RPMI7951 (cell line): ENCODE data around the gene PDE4DIP. TPM values are rescaled to one million over a fixed set of nuclear protein-coding genes. Genes with fewer than 3 reads are reported as not detected.
"Not testable (repeated sequence)": the region's sequence is repeated elsewhere in the genome, so short reads cannot be mapped to it uniquely, and the experiment has no call there.

Experiments
- DNase-seq: peaks from one replicate; pipeline ENCODE4 v3.0.0-alpha.2; 2012; ENCODE audit warnings: low read depth
- total RNA-seq: library from RNA; depleted of rRNA; stranded (reverse); fragments of >200 nt; shearing (Covaris generic); gene quantifications from 2 replicates; pipeline ENCODE4 v1.2.3, GENCODE V29; 2014

PDE4DIP gene
- total RNA-seq, 1 experiment from 2014 or later = 18.4 TPM

- not testable (repeated sequence) for DNase-seq
Observed at GRCh38 chr1:148874408-148875388, 30.5 kb downstream of the PDE4DIP start.

GRCh38 chr1:148879812-148880416 lies 35.7 kb downstream of the PDE4DIP start:
- DNase-seq = not testable (repeated sequence)

DNA sequence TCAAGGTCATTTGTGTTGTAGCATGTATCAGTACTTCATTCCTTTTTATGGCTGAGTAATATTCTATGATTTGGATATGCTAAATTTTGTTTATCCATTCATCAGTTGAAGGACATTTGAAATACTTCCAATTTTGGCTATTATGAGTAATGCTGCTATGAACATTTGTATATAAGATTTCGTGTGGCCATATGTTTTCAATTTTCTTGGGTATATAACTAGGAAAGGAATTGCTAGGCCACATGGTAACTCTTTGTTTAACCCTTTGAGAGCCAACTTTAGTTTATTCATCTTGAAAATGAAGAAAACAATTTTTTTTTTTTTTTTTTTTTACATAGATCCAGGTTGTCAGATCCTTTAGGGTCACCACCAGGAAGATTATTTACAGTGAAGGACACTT lies 37.0 kb downstream of the PDE4DIP start:
- DNase-seq = not testable (repeated sequence)

DNA sequence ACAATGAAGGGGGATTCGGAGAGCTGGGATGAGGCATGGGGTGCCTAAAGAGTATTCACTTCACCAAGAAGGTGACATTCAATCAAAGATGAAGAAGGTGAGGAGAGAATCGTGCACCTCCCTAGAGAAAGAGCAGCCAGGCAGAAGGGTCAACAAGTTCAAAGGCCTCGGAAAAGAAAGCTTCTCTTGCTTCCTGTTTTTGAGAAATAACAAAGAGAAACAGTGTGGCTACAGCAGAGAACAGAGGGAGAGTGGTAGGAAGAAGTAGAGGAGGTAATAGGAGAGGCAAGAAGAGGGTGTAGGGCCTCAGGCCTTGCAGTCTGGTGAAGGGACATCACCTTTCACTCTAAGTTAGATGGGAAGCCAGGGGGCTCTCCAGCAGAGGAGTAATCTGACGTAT lies 41.0 kb downstream of the PDE4DIP start:
- not testable (repeated sequence) for DNase-seq

- DNase-seq = not testable (repeated sequence)
Observed at GRCh38 chr1:148886293-148886692, 42.1 kb downstream of the PDE4DIP start.

GRCh38 chr1:148888597-148888996 lies 44.4 kb downstream of the PDE4DIP start:
- not testable (repeated sequence) for DNase-seq

- DNase-seq = not testable (repeated sequence)
Observed at GRCh38 chr1:148889267-148890074, 45.2 kb downstream of the PDE4DIP start.

DNA sequence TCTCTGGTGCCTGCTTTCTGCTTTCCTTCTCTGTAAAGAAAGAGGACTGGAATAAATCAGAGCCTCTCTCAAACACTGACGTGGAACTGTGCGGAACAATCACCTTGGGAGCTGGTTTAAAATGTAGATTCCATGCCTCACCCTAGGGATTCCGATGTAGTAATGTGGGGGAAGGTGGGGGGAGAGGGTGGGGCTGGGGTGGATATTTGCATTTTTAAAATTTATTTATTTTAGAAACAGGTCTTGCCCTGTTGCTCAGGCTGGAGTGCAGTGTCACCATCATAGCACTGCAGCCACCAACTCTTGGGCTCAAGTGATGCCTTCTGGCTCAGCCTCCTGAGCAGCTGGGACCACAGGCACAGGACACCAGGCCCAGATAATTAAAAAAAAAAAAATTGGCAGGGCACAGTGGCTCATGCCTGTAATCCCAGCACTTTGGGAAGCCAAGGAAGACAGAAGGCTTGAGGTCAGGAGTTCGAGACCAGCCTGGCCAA lies 45.9 kb downstream of the PDE4DIP start:
- not testable (repeated sequence) for DNase-seq

- not testable (repeated sequence) for DNase-seq
Observed at GRCh38 chr1:148894360-148895352, 50.4 kb downstream of the PDE4DIP start.

GRCh38 chr1:148900026-148900425 lies 55.8 kb downstream of the PDE4DIP start:
- not testable (repeated sequence) for DNase-seq

GRCh38 chr1:148900691-148901090 lies 56.5 kb downstream of the PDE4DIP start:
- DNase-seq = not testable (repeated sequence)

- DNase-seq = not testable (repeated sequence)
Observed at GRCh38 chr1:148901150-148901952, 57.1 kb downstream of the PDE4DIP start.

DNA sequence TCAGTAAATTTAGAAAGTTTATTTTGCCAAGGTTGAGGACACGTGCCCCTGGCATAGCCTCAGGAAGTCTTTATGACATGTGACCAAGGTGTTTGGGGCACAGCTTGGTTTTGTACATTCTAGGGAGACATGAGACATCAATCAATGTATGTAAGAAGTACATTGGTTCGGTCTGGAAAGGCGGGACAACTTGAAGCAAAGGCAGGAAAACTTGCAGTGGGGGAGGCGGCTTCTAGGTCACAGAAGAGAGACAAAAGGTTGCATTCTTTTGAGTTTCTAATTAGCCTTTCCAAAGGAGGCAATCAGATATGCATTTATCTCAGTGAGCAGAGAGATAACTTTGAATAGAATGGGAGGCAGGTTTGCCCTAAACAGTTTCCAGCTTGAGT lies 57.7 kb downstream of the PDE4DIP start:
- DNase-seq = not testable (repeated sequence)

GRCh38 chr1:148909219-148909826 lies 65.1 kb downstream of the PDE4DIP start:
- not testable (repeated sequence) for DNase-seq

DNA sequence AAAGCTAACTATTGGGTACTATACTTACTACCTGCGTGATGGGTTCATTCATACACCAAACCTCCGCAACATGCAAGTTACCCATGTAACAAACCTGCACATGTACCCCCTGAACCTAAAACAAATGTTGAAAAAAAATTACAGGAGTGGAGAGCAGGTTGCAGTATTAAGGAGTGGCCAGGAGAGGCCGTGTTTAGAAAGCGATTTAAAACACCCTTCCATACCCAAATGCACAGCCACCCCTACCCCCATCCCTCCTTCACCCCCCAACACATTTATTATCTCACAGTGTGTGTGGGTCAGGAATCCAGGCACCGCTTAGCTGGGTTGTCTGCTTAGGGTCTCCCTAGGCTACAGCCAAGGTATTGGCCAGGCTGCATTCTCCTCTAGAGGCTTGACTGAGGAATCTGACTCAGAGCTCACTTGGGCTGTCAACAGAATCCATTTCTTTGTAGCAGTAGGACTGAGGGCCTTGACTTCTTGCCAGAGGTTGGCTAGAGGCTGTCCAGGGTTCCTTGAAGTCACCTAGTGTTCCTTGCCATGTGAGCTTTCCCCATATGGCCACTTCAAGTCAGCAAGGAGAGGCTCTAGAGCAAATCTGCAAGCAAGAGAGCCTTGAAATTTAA lies 67.2 kb downstream of the PDE4DIP start:
- DNase-seq = not testable (repeated sequence)

DNA sequence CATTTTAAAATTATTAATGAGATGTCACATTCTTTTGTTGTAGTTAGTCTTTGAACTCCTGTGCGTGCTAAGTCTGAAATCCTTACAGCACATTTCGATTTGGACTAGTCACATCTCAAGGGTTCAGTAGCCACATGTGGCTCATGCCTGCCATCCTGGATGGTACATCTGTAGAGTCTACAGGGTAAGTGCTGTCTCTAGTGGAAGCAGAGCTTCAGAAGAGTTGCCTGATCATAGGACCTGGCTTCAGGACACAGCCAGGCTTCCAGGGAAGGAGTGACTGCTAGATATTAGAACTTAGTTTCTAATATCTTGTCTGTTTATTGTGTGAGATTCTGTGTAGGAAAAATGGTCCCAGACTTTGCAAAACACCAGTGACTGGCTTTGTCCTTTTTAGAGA lies 72.0 kb downstream of the PDE4DIP start:
- not testable (repeated sequence) for DNase-seq

DNA sequence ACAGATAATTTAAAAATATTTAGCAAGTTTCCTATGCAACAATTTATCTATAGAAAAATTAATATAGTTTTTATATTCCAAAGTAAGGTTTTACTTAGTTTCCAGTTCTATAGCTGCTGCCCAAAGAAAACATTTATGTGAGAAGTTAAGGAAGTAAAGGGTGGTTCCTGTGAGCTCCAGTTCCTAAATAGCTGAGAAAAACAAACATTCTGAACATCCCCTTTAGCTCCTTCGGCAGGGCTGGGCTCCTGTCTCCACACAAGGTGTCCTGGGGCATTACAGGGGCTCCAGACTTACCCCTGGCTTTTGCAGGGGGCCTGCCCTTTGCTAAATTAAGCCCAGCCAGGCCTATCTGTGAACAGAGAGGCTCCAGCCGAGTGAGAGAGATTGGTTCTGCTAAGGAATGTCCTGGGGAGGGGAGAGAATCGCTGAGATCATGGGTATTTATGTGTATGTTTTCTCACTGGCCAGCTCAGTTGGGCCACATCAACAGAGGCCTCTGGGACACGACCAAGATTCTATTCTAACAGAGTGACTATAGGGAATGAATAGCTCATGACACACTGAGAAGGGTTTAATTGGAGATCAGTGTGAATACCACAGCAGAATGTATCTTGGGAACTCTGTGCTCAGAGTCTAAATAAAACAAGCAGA lies 72.6 kb downstream of the PDE4DIP start:
- DNase-seq = not testable (repeated sequence)

- DNase-seq = not testable (repeated sequence)
Observed at GRCh38 chr1:148918836-148919447, 74.7 kb downstream of the PDE4DIP start.
